GM23338 (cell line): ENCODE measurements around the gene TFIP11. TPM values are rescaled to one million over a fixed set of nuclear protein-coding genes. Genes with fewer than 3 reads are reported as not detected.

Experiments
- ATAC-seq: fragments of 200-7000 bp; cut with Tn5 transposase; 3 replicates; pipeline ENCODE4 v1.9.1; 2020
- DNase-seq: peaks from one replicate; pipeline ENCODE4 v3.0.0-alpha.2; 2015; ENCODE audit warnings: low spot score
- H2AFZ ChIP-seq: fragments of 200-600 bp; sonication (generic); 2 replicates; pipeline ENCODE4 v1.8.0; 2016; ENCODE audit warnings: antibody characterized with exemption, mild to moderate bottlenecking, moderate library complexity
- H3F3A ChIP-seq: fragments of 200-600 bp; sonication (generic); replicated peaks from 2 replicates; pipeline ENCODE4 v1.8.0; 2017; ENCODE audit warnings: antibody characterized with exemption, mixed run types, low read depth
- H3K27ac ChIP-seq: fragments of 200-600 bp; sonication (generic); 2 replicates; pipeline ENCODE4 v1.6.1; 2016; ENCODE audit warnings: low read depth
- H3K27me3 ChIP-seq: fragments of 200-600 bp; sonication (generic); 2 replicates; pipeline ENCODE4 v1.8.0; 2016; ENCODE audit warnings: mild to moderate bottlenecking, mixed run types, moderate library complexity; ENCODE audit not compliant: insufficient read depth
- H3K36me3 ChIP-seq: fragments of 200-600 bp; sonication (generic); 2 replicates; pipeline ENCODE4 v1.8.0; 2016; ENCODE audit warnings: mild to moderate bottlenecking; ENCODE audit not compliant: insufficient read depth
- H3K4me1 ChIP-seq: fragments of 200-600 bp; sonication (generic); 2 replicates; pipeline ENCODE4 v1.8.0; 2016; ENCODE audit warnings: mild to moderate bottlenecking, moderate library complexity; ENCODE audit not compliant: insufficient read depth
- H3K4me2 ChIP-seq: fragments of 200-600 bp; sonication (generic); 2 replicates; pipeline ENCODE4 v1.7.1; 2017; ENCODE audit warnings: mixed run types
- H3K4me3 ChIP-seq: fragments of 200-600 bp; sonication (generic); 2 replicates; pipeline ENCODE4 v1.6.1; 2016; ENCODE audit warnings: mixed run types
- H3K79me2 ChIP-seq: fragments of 200-600 bp; sonication (generic); replicated peaks from 2 replicates; pipeline ENCODE4 v1.8.0; 2017; ENCODE audit warnings: mild to moderate bottlenecking; ENCODE audit not compliant: insufficient read depth
- H3K9me2 ChIP-seq: fragments of 200-600 bp; sonication (generic); 2 replicates; pipeline ENCODE4 v1.8.0; 2017; ENCODE audit not compliant: insufficient read depth
- H4K20me1 ChIP-seq: fragments of 200-600 bp; sonication (generic); replicated peaks from 2 replicates; pipeline ENCODE4 v1.8.0; 2017; ENCODE audit warnings: mild to moderate bottlenecking; ENCODE audit not compliant: insufficient read depth
- H3K27ac Mint-ChIP-seq: 2 replicates; pipeline ENCODE4 v1.8.0; 2020; ENCODE audit warnings: inconsistent platforms, mild to moderate bottlenecking, moderate library complexity, mixed read lengths
- H3K27me3 Mint-ChIP-seq: 3 replicates; pipeline ENCODE4 v1.8.0; 2022; ENCODE audit warnings: low read depth, mild to moderate bottlenecking, moderate library complexity, mixed read lengths, inconsistent platforms; ENCODE audit not compliant: insufficient read depth, poor library complexity
- H3K36me3 Mint-ChIP-seq: 3 replicates; pipeline ENCODE4 v1.8.0; 2021; ENCODE audit warnings: low read depth, mild to moderate bottlenecking, inconsistent platforms, moderate library complexity, mixed read lengths
- H3K4me1 Mint-ChIP-seq: 3 replicates; pipeline ENCODE4 v1.8.0; 2020; ENCODE audit warnings: mild to moderate bottlenecking, inconsistent platforms, mixed read lengths
- H3K4me3 Mint-ChIP-seq: 3 replicates; pipeline ENCODE4 v1.8.0; 2021; ENCODE audit warnings: moderate library complexity, mild to moderate bottlenecking, inconsistent platforms, mixed read lengths
- H3K9me3 Mint-ChIP-seq: 3 replicates; pipeline ENCODE4 v1.8.0; 2020; ENCODE audit warnings: moderate library complexity, mild to moderate bottlenecking, inconsistent platforms, mixed read lengths
- CREB1 ChIP-seq: fragments of 250-450 bp; sonication (Bioruptor Pico); IDR thresholded peaks from 2 replicates; pipeline ENCODE4 v1.5.0; 2020; ENCODE audit warnings: low read depth, mild to moderate bottlenecking, moderate library complexity
- EZH2 ChIP-seq: fragments of 200-600 bp; sonication (generic); IDR thresholded peaks from one replicate; pipeline ENCODE4 v1.8.0; 2017; ENCODE audit warnings: antibody characterized with exemption, mild to moderate bottlenecking, low read depth; ENCODE audit not compliant: unreplicated experiment
- EZH2phosphoT487 ChIP-seq: fragments of 200-600 bp; sonication (generic); IDR thresholded peaks from one replicate; pipeline ENCODE4 v1.8.1; 2018; ENCODE audit warnings: antibody characterized with exemption; ENCODE audit not compliant: unreplicated experiment
- NANOG ChIP-seq: IDR thresholded peaks from 2 replicates; pipeline ENCODE4 v1.6.1; 2016; ENCODE audit warnings: antibody characterized with exemption, borderline replicate concordance
- polyA plus RNA-seq: library from polyadenylated mRNA; unstranded; fragments of >200 nt; fragmentation: Nextera tagmentation; extraction: Ambion mirVana; gene quantifications from 2 replicates; pipeline ENCODE4 v1.2.1, GENCODE V29; 2016
- total RNA-seq: library from RNA; depleted of rRNA; stranded (reverse); fragments of >200 nt; shearing (Covaris generic); gene quantifications from 2 replicates; pipeline ENCODE4 v1.2.3, GENCODE V29; 2014
- TF ChIP-seq, protein P1 (sequence below): fragments of 250-450 bp; sonication (Bioruptor Pico); IDR thresholded peaks from 2 replicates; pipeline ENCODE4 v1.5.0; 2020; ENCODE audit warnings: mild to moderate bottlenecking, moderate library complexity
- TF ChIP-seq, protein P2 (sequence below): IDR thresholded peaks from one replicate; pipeline ENCODE4 v1.6.1; 2018; ENCODE audit warnings: antibody characterized with exemption; ENCODE audit not compliant: unreplicated experiment
- TF ChIP-seq, protein P3 (sequence below): IDR thresholded peaks from 2 replicates; pipeline ENCODE4 v1.6.1; 2016; ENCODE audit warnings: antibody characterized with exemption

TFIP11 gene
- total and polyA plus RNA-seq, 2 experiments from 2014 or later: 17.1 to 26.2 TPM

DNA sequence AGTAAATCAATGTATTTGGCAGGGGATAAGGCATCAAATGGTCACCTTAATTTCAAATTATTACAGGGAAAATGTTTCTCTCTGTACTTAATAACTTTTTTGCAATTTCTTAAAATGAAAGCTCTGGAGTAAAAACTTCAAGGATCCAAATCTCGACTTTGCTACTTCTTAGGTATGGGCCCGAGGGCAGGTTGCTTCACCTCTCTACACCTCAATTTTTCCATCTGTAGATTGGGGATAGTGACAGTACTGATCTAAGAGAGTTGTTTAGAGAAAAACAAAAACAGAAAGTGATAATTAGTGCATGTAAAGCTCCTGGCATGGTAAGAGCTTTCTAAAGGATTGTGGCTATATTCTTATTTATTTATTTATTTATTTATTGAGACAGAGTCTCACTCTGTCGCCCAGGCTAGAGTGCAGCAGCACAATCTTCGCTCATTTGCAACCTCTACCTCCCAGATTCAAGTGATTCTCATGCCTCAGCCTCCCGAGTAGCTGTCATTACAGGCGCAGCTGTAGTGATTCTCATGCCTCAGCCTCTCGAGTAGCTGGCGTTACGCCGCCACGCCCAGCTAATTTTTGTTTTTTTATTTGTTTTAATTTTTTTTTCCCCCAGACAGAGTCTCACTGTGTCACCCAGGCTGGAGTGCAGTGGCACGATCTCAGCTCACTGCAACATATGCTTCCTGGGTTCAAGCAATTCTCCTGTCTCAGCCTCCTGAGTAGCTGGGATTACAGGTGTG is 2.3 kb upstream of the TFIP11 start:
- no peak overlapping the region for H3K27ac ChIP-seq
- no peak for ATAC-seq
- H4K20me1 ChIP-seq: peaks cover 3% of the 10 kb centered on the region
- Mint-ChIP-seq H3K4me3 (0 out of 3 replicates have a peak overlapping the region, but pooled peaks have one; percentile 18), H3K36me3 (peaks cover 9% of the 10 kb centered on the region), H3K27me3 (peaks cover 2% of the 10 kb centered on the region), H3K9me3 (no peaks in the 10 kb centered on the region), H3K4me1 (peaks cover 11% of the 10 kb centered on the region), H3K27ac (no peak overlapping the region)
- H3K4me1 ChIP-seq: peaks cover 12% of the 10 kb centered on the region
- peaks cover 32% of the 10 kb centered on the region for H3K79me2 ChIP-seq
- no peak overlapping the region for H2AFZ ChIP-seq
- H3K9me2 ChIP-seq: no peaks in the 10 kb centered on the region
- H3K27me3 ChIP-seq: no peaks in the 10 kb centered on the region
- peaks cover under 1% of the 10 kb centered on the region; the same call in 1 of the 2 replicates for H3K36me3 ChIP-seq
- no peak for DNase-seq
- no peak overlapping the region for H3K4me2 ChIP-seq
- no peak overlapping the region for H3K4me3 ChIP-seq
- TF ChIP-seq EZH2phosphoT487 (no peak), CREB1 (CRISPR knock-in tag) (no peak), EZH2 (no peak), NANOG (no peak)
- TF ChIP-seq, protein P1, sequence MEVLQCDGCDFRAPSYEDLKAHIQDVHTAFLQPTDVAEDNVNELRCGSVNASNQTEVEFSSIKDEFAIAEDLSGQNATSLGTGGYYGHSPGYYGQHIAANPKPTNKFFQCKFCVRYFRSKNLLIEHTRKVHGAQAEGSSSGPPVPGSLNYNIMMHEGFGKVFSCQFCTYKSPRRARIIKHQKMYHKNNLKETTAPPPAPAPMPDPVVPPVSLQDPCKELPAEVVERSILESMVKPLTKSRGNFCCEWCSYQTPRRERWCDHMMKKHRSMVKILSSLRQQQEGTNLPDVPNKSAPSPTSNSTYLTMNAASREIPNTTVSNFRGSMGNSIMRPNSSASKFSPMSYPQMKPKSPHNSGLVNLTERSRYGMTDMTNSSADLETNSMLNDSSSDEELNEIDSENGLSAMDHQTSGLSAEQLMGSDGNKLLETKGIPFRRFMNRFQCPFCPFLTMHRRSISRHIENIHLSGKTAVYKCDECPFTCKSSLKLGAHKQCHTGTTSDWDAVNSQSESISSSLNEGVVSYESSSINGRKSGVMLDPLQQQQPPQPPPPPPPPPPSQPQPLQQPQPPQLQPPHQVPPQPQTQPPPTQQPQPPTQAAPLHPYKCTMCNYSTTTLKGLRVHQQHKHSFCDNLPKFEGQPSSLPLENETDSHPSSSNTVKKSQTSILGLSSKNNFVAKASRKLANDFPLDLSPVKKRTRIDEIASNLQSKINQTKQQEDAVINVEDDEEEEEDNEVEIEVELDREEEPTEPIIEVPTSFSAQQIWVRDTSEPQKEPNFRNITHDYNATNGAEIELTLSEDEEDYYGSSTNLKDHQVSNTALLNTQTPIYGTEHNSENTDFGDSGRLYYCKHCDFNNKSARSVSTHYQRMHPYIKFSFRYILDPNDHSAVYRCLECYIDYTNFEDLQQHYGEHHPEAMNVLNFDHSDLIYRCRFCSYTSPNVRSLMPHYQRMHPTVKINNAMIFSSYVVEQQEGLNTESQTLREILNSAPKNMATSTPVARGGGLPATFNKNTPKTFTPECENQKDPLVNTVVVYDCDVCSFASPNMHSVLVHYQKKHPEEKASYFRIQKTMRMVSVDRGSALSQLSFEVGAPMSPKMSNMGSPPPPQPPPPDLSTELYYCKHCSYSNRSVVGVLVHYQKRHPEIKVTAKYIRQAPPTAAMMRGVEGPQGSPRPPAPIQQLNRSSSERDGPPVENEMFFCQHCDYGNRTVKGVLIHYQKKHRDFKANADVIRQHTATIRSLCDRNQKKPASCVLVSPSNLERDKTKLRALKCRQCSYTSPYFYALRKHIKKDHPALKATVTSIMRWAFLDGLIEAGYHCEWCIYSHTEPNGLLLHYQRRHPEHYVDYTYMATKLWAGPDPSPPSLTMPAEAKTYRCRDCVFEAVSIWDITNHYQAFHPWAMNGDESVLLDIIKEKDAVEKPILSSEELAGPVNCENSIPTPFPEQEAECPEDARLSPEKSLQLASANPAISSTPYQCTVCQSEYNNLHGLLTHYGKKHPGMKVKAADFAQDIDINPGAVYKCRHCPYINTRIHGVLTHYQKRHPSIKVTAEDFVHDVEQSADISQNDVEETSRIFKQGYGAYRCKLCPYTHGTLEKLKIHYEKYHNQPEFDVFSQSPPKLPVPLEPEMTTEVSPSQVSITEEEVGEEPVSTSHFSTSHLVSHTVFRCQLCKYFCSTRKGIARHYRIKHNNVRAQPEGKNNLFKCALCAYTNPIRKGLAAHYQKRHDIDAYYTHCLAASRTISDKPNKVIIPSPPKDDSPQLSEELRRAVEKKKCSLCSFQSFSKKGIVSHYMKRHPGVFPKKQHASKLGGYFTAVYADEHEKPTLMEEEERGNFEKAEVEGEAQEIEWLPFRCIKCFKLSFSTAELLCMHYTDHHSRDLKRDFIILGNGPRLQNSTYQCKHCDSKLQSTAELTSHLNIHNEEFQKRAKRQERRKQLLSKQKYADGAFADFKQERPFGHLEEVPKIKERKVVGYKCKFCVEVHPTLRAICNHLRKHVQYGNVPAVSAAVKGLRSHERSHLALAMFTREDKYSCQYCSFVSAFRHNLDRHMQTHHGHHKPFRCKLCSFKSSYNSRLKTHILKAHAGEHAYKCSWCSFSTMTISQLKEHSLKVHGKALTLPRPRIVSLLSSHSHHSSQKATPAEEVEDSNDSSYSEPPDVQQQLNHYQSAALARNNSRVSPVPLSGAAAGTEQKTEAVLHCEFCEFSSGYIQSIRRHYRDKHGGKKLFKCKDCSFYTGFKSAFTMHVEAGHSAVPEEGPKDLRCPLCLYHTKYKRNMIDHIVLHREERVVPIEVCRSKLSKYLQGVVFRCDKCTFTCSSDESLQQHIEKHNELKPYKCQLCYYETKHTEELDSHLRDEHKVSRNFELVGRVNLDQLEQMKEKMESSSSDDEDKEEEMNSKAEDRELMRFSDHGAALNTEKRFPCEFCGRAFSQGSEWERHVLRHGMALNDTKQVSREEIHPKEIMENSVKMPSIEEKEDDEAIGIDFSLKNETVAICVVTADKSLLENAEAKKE (CRISPR knock-in tag): no peak
- TF ChIP-seq, protein P2, sequence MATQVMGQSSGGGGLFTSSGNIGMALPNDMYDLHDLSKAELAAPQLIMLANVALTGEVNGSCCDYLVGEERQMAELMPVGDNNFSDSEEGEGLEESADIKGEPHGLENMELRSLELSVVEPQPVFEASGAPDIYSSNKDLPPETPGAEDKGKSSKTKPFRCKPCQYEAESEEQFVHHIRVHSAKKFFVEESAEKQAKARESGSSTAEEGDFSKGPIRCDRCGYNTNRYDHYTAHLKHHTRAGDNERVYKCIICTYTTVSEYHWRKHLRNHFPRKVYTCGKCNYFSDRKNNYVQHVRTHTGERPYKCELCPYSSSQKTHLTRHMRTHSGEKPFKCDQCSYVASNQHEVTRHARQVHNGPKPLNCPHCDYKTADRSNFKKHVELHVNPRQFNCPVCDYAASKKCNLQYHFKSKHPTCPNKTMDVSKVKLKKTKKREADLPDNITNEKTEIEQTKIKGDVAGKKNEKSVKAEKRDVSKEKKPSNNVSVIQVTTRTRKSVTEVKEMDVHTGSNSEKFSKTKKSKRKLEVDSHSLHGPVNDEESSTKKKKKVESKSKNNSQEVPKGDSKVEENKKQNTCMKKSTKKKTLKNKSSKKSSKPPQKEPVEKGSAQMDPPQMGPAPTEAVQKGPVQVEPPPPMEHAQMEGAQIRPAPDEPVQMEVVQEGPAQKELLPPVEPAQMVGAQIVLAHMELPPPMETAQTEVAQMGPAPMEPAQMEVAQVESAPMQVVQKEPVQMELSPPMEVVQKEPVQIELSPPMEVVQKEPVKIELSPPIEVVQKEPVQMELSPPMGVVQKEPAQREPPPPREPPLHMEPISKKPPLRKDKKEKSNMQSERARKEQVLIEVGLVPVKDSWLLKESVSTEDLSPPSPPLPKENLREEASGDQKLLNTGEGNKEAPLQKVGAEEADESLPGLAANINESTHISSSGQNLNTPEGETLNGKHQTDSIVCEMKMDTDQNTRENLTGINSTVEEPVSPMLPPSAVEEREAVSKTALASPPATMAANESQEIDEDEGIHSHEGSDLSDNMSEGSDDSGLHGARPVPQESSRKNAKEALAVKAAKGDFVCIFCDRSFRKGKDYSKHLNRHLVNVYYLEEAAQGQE: no peak
- TF ChIP-seq, protein P3, sequence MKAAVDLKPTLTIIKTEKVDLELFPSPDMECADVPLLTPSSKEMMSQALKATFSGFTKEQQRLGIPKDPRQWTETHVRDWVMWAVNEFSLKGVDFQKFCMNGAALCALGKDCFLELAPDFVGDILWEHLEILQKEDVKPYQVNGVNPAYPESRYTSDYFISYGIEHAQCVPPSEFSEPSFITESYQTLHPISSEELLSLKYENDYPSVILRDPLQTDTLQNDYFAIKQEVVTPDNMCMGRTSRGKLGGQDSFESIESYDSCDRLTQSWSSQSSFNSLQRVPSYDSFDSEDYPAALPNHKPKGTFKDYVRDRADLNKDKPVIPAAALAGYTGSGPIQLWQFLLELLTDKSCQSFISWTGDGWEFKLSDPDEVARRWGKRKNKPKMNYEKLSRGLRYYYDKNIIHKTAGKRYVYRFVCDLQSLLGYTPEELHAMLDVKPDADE: no peak
- 0 out of 2 replicates have a peak, but pooled peaks cover 6% of the 10 kb centered on the region for H3F3A ChIP-seq
